ENCODE results near the gene PDLIM7.
"Not testable (repeated sequence)": the region's sequence is repeated elsewhere in the genome, so short reads cannot be mapped to it uniquely, and the experiment has no call there.

The PDLIM7 gene

GRCh38 chr5:177486256-177486655, 11.1 kb downstream of the PDLIM7 start:
- no peak overlapping the region for H2BK12ac ChIP-seq (ENCODE audit: low read length in 2 of 2)
- 95% methylated on average over 3 of the region's 3 CpGs for WGBS
- H3K14ac ChIP-seq (ENCODE audit: low read length in 2 of 2) = no peak overlapping the region
- H3K4me3 ChIP-seq (ENCODE audit: insufficient read depth in 1 of 2, low read depth in 1 of 2, low read length in 2 of 2) = no peak overlapping the region
- no peak overlapping the region for H3K4me2 ChIP-seq (ENCODE audit: low read length, poor library complexity, severe bottlenecking)
- no peak overlapping the region for H3K4ac ChIP-seq (ENCODE audit: low read depth in 1 of 2, low read length in 2 of 2)
- peaks cover 75% of the 10 kb centered on the region for H3K4me1 ChIP-seq (ENCODE audit: control insufficient read depth, insufficient read depth, low read depth, low read length)
- H2AFZ ChIP-seq (ENCODE audit: low read depth, low read length) = no peak overlapping the region
- H3K27me3 ChIP-seq (ENCODE audit: control insufficient read depth in 1 of 2, insufficient read depth in 1 of 2, low read length in 2 of 2) = no peaks in the 10 kb centered on the region
- no peak overlapping the region for H4K91ac ChIP-seq (ENCODE audit: low read length)
- no peak overlapping the region for H4K8ac ChIP-seq (ENCODE audit: low read length)
- no peak overlapping the region for H3K9ac ChIP-seq (ENCODE audit: low read length)
- H3K79me1 ChIP-seq (replicated peaks; ENCODE audit: low read length, poor library complexity, severe bottlenecking) = peaks cover 11% of the 10 kb centered on the region
- no peak overlapping the region for H3K23ac ChIP-seq (ENCODE audit: low read length in 2 of 2)
- no peak overlapping the region for H3K18ac ChIP-seq (ENCODE audit: low read depth in 1 of 2, low read length in 2 of 2)
- no peak for DNase-seq
- no peak overlapping the region for H2BK15ac ChIP-seq (ENCODE audit: low read depth, poor library complexity, severe bottlenecking)
- H3K27ac ChIP-seq (ENCODE audit: low read length, poor library complexity, severe bottlenecking) = peak overlapping the region; percentile 21
- no peak overlapping the region for H2BK5ac ChIP-seq (ENCODE audit: low read depth, low read length, poor library complexity, severe bottlenecking)
- H2AK5ac ChIP-seq (ENCODE audit: low read length, severe bottlenecking) = no peak overlapping the region
- H3K9me3 ChIP-seq (ENCODE audit: control insufficient read depth, low read length) = no peaks in the 10 kb centered on the region
- H2BK120ac ChIP-seq (ENCODE audit: low read depth, low read length) = no peak overlapping the region
- H3K36me3 ChIP-seq (ENCODE audit: control insufficient read depth in 1 of 2, insufficient read depth in 2 of 2, low read depth in 1 of 2, low read length in 2 of 2) = peaks cover 88 to 99% of the 10 kb centered on the region in 2 experiments

GRCh38 chr5:177485753-177486152, 11.7 kb downstream of the PDLIM7 start:
- Histone ChIP-seq H3K9ac (ENCODE audit: low read length) (peak overlapping the region; percentile 2), H3K4me1 (ENCODE audit: control insufficient read depth, insufficient read depth, low read depth, low read length) (peaks cover 74% of the 10 kb centered on the region), H3K36me3 (ENCODE audit: control insufficient read depth in 1 of 2, insufficient read depth in 2 of 2, low read depth in 1 of 2, low read length in 2 of 2) (peaks cover 83 to 98% of the 10 kb centered on the region in 2 experiments), H3K79me1 (replicated peaks; ENCODE audit: low read length, poor library complexity, severe bottlenecking) (peaks cover 11% of the 10 kb centered on the region)
- not testable (repeated sequence) for H3K4me3 ChIP-seq (ENCODE audit: insufficient read depth in 1 of 2, low read depth in 1 of 2, low read length in 2 of 2); H3K4me2 ChIP-seq (ENCODE audit: low read length, poor library complexity, severe bottlenecking); H3K18ac ChIP-seq (ENCODE audit: low read depth in 1 of 2, low read length in 2 of 2); H3K9me3 ChIP-seq (ENCODE audit: control insufficient read depth, low read length); H3K4ac ChIP-seq (ENCODE audit: low read depth in 1 of 2, low read length in 2 of 2); H2AK5ac ChIP-seq (ENCODE audit: low read length, severe bottlenecking); H2BK5ac ChIP-seq (ENCODE audit: low read depth, low read length, poor library complexity, severe bottlenecking); H3K27ac ChIP-seq (ENCODE audit: low read length, poor library complexity, severe bottlenecking); H4K8ac ChIP-seq (ENCODE audit: low read length); H2BK12ac ChIP-seq (ENCODE audit: low read length in 2 of 2); H3K14ac ChIP-seq (ENCODE audit: low read length in 2 of 2); H2BK120ac ChIP-seq (ENCODE audit: low read depth, low read length); H2AFZ ChIP-seq (ENCODE audit: low read depth, low read length); DNase-seq; H3K27me3 ChIP-seq (ENCODE audit: control insufficient read depth in 1 of 2, insufficient read depth in 1 of 2, low read length in 2 of 2); H4K91ac ChIP-seq (ENCODE audit: low read length); H3K23ac ChIP-seq (ENCODE audit: low read length in 2 of 2); H2BK15ac ChIP-seq (ENCODE audit: low read depth, poor library complexity, severe bottlenecking)
- WGBS = 100% methylated on average over 2 of the region's 3 CpGs

GRCh38 chr5:177484902-177485549, 12.4 kb downstream of the PDLIM7 start:
- H4K8ac ChIP-seq (ENCODE audit: low read length) = peak overlapping the region; percentile 4
- H2BK15ac ChIP-seq (ENCODE audit: low read depth, poor library complexity, severe bottlenecking) = no peak overlapping the region
- no peak overlapping the region for H3K14ac ChIP-seq (ENCODE audit: low read length in 2 of 2)
- H3K79me1 ChIP-seq (replicated peaks; ENCODE audit: low read length, poor library complexity, severe bottlenecking) = peaks cover 11% of the 10 kb centered on the region
- H3K4me3 ChIP-seq (ENCODE audit: insufficient read depth in 1 of 2, low read depth in 1 of 2, low read length in 2 of 2) = no peak overlapping the region
- WGBS = 79% methylated on average over 13 of the region's 13 CpGs
- peaks cover 76 to 91% of the 10 kb centered on the region in 2 experiments for H3K36me3 ChIP-seq (ENCODE audit: control insufficient read depth in 1 of 2, insufficient read depth in 2 of 2, low read depth in 1 of 2, low read length in 2 of 2)
- no peak overlapping the region for H4K91ac ChIP-seq (ENCODE audit: low read length)
- H3K4ac ChIP-seq (ENCODE audit: low read depth in 1 of 2, low read length in 2 of 2) = no peak overlapping the region
- H3K4me1 ChIP-seq (ENCODE audit: control insufficient read depth, insufficient read depth, low read depth, low read length) = peaks cover 70% of the 10 kb centered on the region
- no peak overlapping the region for H2AK5ac ChIP-seq (ENCODE audit: low read length, severe bottlenecking)
- H2BK5ac ChIP-seq (ENCODE audit: low read depth, low read length, poor library complexity, severe bottlenecking) = no peak overlapping the region
- H3K9me3 ChIP-seq (ENCODE audit: control insufficient read depth, low read length) = no peaks in the 10 kb centered on the region
- no peak for DNase-seq
- H3K27ac ChIP-seq (ENCODE audit: low read length, poor library complexity, severe bottlenecking) = peak overlapping the region; percentile 45
- H2BK120ac ChIP-seq (ENCODE audit: low read depth, low read length) = no peak overlapping the region
- no peaks in the 10 kb centered on the region for H3K27me3 ChIP-seq (ENCODE audit: control insufficient read depth in 1 of 2, insufficient read depth in 1 of 2, low read length in 2 of 2)
- no peak overlapping the region for H2BK12ac ChIP-seq (ENCODE audit: low read length in 2 of 2)
- peak overlapping the region in 1 of 2 experiments; percentile 35 for H3K23ac ChIP-seq (ENCODE audit: low read length in 2 of 2)
- no peak overlapping the region for H2AFZ ChIP-seq (ENCODE audit: low read depth, low read length)
- H3K18ac ChIP-seq (ENCODE audit: low read depth in 1 of 2, low read length in 2 of 2) = no peak overlapping the region
- H3K4me2 ChIP-seq (ENCODE audit: low read length, poor library complexity, severe bottlenecking) = no peak overlapping the region
- H3K9ac ChIP-seq (ENCODE audit: low read length) = peak overlapping the region; percentile 2

- no peak overlapping the region for H3K9ac ChIP-seq (ENCODE audit: low read length)
- peaks cover 11% of the 10 kb centered on the region for H3K79me1 ChIP-seq (replicated peaks; ENCODE audit: low read length, poor library complexity, severe bottlenecking)
- peaks cover 68 to 89% of the 10 kb centered on the region in 2 experiments for H3K36me3 ChIP-seq (ENCODE audit: control insufficient read depth in 1 of 2, insufficient read depth in 2 of 2, low read depth in 1 of 2, low read length in 2 of 2)
- H2BK120ac ChIP-seq (ENCODE audit: low read depth, low read length) = no peak overlapping the region
- no peak overlapping the region for H2AFZ ChIP-seq (ENCODE audit: low read depth, low read length)
- H2BK15ac ChIP-seq (ENCODE audit: low read depth, poor library complexity, severe bottlenecking) = no peak overlapping the region
- no peak overlapping the region for H3K4me2 ChIP-seq (ENCODE audit: low read length, poor library complexity, severe bottlenecking)
- H4K8ac ChIP-seq (ENCODE audit: low read length) = peak overlapping the region; percentile 38
- H2BK5ac ChIP-seq (ENCODE audit: low read depth, low read length, poor library complexity, severe bottlenecking) = no peak overlapping the region
- H3K27me3 ChIP-seq (ENCODE audit: control insufficient read depth in 1 of 2, insufficient read depth in 1 of 2, low read length in 2 of 2) = no peaks in the 10 kb centered on the region
- H3K14ac ChIP-seq (ENCODE audit: low read length in 2 of 2) = no peak overlapping the region
- no peak overlapping the region for H3K18ac ChIP-seq (ENCODE audit: low read depth in 1 of 2, low read length in 2 of 2)
- no peak overlapping the region for H2AK5ac ChIP-seq (ENCODE audit: low read length, severe bottlenecking)
- H4K91ac ChIP-seq (ENCODE audit: low read length) = no peak overlapping the region
- H3K4ac ChIP-seq (ENCODE audit: low read depth in 1 of 2, low read length in 2 of 2) = no peak overlapping the region
- H3K4me3 ChIP-seq (ENCODE audit: insufficient read depth in 1 of 2, low read depth in 1 of 2, low read length in 2 of 2) = no peak overlapping the region
- H3K9me3 ChIP-seq (ENCODE audit: control insufficient read depth, low read length) = no peaks in the 10 kb centered on the region
- H3K23ac ChIP-seq (ENCODE audit: low read length in 2 of 2) = peak overlapping the region in 1 of 2 experiments; percentile 35
- 93% methylated on average over 22 of the region's 22 CpGs for WGBS
- H2BK12ac ChIP-seq (ENCODE audit: low read length in 2 of 2) = no peak overlapping the region
- no peak for DNase-seq
- peaks cover 69% of the 10 kb centered on the region for H3K4me1 ChIP-seq (ENCODE audit: control insufficient read depth, insufficient read depth, low read depth, low read length)
- peak overlapping the region; percentile 45 for H3K27ac ChIP-seq (ENCODE audit: low read length, poor library complexity, severe bottlenecking)
Observed at GRCh38 chr5:177483994-177484901, 13.2 kb downstream of the PDLIM7 start.

All from mesenchymal stem cell (in vitro differentiated cells and primary cell).